ENCODE results near the gene C4orf50.

DNA sequence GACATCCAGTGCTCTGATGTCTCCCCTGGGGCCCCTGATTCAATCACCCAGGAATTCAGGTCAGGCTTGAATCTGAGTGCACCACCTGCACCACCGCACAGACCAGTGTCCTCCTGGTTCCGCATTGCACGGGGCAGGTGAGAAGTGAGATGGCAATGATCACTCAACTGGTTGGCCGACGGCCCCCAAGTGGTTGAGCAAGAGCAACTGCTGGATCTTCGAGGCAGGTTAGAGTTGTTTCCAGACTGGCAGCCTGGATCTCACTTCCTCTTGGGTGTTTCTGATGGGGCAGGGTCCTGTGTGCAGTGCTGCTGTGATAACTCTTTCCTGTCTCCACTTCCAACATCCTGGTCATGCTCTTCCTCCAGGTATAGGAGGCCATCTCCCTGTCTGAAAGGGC lies 50.4 kb downstream of the C4orf50 start:
- TF ChIP-seq, protein P1, sequence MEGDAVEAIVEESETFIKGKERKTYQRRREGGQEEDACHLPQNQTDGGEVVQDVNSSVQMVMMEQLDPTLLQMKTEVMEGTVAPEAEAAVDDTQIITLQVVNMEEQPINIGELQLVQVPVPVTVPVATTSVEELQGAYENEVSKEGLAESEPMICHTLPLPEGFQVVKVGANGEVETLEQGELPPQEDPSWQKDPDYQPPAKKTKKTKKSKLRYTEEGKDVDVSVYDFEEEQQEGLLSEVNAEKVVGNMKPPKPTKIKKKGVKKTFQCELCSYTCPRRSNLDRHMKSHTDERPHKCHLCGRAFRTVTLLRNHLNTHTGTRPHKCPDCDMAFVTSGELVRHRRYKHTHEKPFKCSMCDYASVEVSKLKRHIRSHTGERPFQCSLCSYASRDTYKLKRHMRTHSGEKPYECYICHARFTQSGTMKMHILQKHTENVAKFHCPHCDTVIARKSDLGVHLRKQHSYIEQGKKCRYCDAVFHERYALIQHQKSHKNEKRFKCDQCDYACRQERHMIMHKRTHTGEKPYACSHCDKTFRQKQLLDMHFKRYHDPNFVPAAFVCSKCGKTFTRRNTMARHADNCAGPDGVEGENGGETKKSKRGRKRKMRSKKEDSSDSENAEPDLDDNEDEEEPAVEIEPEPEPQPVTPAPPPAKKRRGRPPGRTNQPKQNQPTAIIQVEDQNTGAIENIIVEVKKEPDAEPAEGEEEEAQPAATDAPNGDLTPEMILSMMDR (IDR thresholded peaks at IDR 0.05): no peak
- no peak for TF ChIP-seq POLR2A (IDR thresholded peaks at IDR 0.05)
